H9 (cell line): ENCODE measurements around the gene PDCD11. TPM values are rescaled to one million over a fixed set of nuclear protein-coding genes. Genes with fewer than 3 reads are reported as not detected.

Experiments used
- DNase-seq: peaks from one replicate; pipeline ENCODE4 v3.0.0-alpha.2; 2017
- H2AFZ ChIP-seq: one replicate; pipeline ENCODE4 v1.6.1; 2013; ENCODE audit warnings: mild to moderate bottlenecking, low read length, control low read depth, moderate library complexity
- H2AK5ac ChIP-seq: 2 replicates; pipeline ENCODE4 v1.6.1; 2013; ENCODE audit warnings: low read length, control low read depth, mixed read lengths; ENCODE audit not compliant: insufficient read length
- H2BK120ac ChIP-seq: one replicate; pipeline ENCODE4 v1.6.1; 2013; ENCODE audit warnings: low read depth, mild to moderate bottlenecking, low read length, control low read depth, inconsistent platforms; ENCODE audit not compliant: poor library complexity, severe bottlenecking
- H2BK12ac ChIP-seq: 2 replicates; pipeline ENCODE4 v1.6.1; 2013; ENCODE audit warnings: low read length, control low read depth, mixed read lengths, low read depth; ENCODE audit not compliant: insufficient read length
- H2BK15ac ChIP-seq: 2 replicates; pipeline ENCODE4 v1.6.1; 2013; ENCODE audit warnings: low read depth, low read length, control low read depth
- H2BK20ac ChIP-seq: one replicate; pipeline ENCODE4 v1.6.1; 2013; ENCODE audit warnings: low read depth, mild to moderate bottlenecking, low read length, control low read depth, inconsistent platforms; ENCODE audit not compliant: poor library complexity, severe bottlenecking
- H2BK5ac ChIP-seq: 2 replicates; pipeline ENCODE4 v1.6.1; 2013; ENCODE audit warnings: low read length, control low read depth, mixed read lengths; ENCODE audit not compliant: insufficient read length
- H3K14ac ChIP-seq: 2 replicates; pipeline ENCODE4 v1.6.1; 2013; ENCODE audit warnings: low read length, control low read depth; ENCODE audit not compliant: insufficient read depth
- H3K18ac ChIP-seq: 2 replicates; pipeline ENCODE4 v1.6.1; 2013; ENCODE audit warnings: low read depth, mild to moderate bottlenecking, mixed read lengths, low read length, control low read depth; ENCODE audit not compliant: insufficient read length
- H3K23ac ChIP-seq: 2 replicates; pipeline ENCODE4 v1.6.1; 2013; ENCODE audit warnings: low read length, control low read depth, mixed read lengths, low read depth; ENCODE audit not compliant: insufficient read length
- H3K23me2 ChIP-seq: 2 replicates; pipeline ENCODE4 v1.6.1; 2013; ENCODE audit warnings: low read depth, mild to moderate bottlenecking, mixed read lengths, low read length, control low read depth; ENCODE audit not compliant: insufficient read length, poor library complexity, severe bottlenecking
- H3K27ac ChIP-seq: 2 replicates; pipeline ENCODE4 v1.5.1; 2013; ENCODE audit warnings: low read length, control low read depth, mixed read lengths, low read depth; ENCODE audit not compliant: insufficient read length
- H3K27me3 ChIP-seq: 2 replicates; pipeline ENCODE4 v1.6.1; 2013; ENCODE audit warnings: low read length, control low read depth, inconsistent platforms; ENCODE audit not compliant: insufficient read depth
- H3K4ac ChIP-seq: 2 replicates; pipeline ENCODE4 v1.6.1; 2013; ENCODE audit warnings: low read depth, mild to moderate bottlenecking, control low read depth, inconsistent platforms, low read length, moderate library complexity
- H3K4me1 ChIP-seq: 2 replicates; pipeline ENCODE4 v1.6.1; 2013; ENCODE audit warnings: low read length, control low read depth, inconsistent platforms; ENCODE audit not compliant: insufficient read depth
- H3K4me2 ChIP-seq: 2 replicates; pipeline ENCODE4 v1.6.1; 2013; ENCODE audit warnings: low read length, control low read depth, mixed read lengths; ENCODE audit not compliant: insufficient read length, insufficient read depth
- H3K56ac ChIP-seq: 2 replicates; pipeline ENCODE4 v1.6.1; 2013; ENCODE audit warnings: low read depth, mild to moderate bottlenecking, mixed read lengths, low read length, control low read depth; ENCODE audit not compliant: insufficient read length
- H3K79me1 ChIP-seq: 2 replicates; pipeline ENCODE4 v1.6.1; 2013; ENCODE audit warnings: low read depth, mild to moderate bottlenecking, moderate library complexity, low read length, control low read depth, inconsistent platforms; ENCODE audit not compliant: insufficient read depth, poor library complexity, severe bottlenecking
- H3K79me2 ChIP-seq: 2 replicates; pipeline ENCODE4 v1.6.1; 2013; ENCODE audit warnings: low read length, control low read depth, inconsistent platforms; ENCODE audit not compliant: insufficient read depth
- H3K9ac ChIP-seq: 2 replicates; pipeline ENCODE4 v1.6.1; 2013; ENCODE audit warnings: low read length, control low read depth, mixed read lengths; ENCODE audit not compliant: insufficient read length; ENCODE audit errors: extremely low read depth
- H3K9me3 ChIP-seq: one replicate; pipeline ENCODE4 v1.6.1; 2013; ENCODE audit warnings: low read depth, low read length, inconsistent platforms; ENCODE audit not compliant: control insufficient read depth
- H3T11ph ChIP-seq: one replicate; pipeline ENCODE4 v1.6.1; 2013; ENCODE audit warnings: mild to moderate bottlenecking, low read length, control low read depth, inconsistent platforms
- H4K20me1 ChIP-seq: one replicate; pipeline ENCODE4 v1.6.1; 2013; ENCODE audit not compliant: control insufficient read depth, insufficient read length, insufficient read depth
- H4K5ac ChIP-seq: 2 replicates; pipeline ENCODE4 v1.6.1; 2013; ENCODE audit warnings: low read depth, mild to moderate bottlenecking, mixed read lengths, low read length, control low read depth; ENCODE audit not compliant: insufficient read length
- H4K8ac ChIP-seq: replicated peaks from 2 replicates; pipeline ENCODE4 v1.6.1; 2013; ENCODE audit warnings: low read length, control low read depth, mixed read lengths, low read depth; ENCODE audit not compliant: insufficient read length
- H4K91ac ChIP-seq: 2 replicates; pipeline ENCODE4 v1.6.1; 2013; ENCODE audit warnings: low read depth, mild to moderate bottlenecking, moderate library complexity, mixed read lengths, low read length, control low read depth; ENCODE audit not compliant: insufficient read length
- H3K27ac Mint-ChIP-seq, 3 experiments: 2 replicates in 2 of 3; 3 replicates in 1 of 3; pipeline ENCODE4 v1.8.0; 2020 to 2021; ENCODE audit warnings: mixed read lengths in 3 of 3, mild to moderate bottlenecking in 1 of 3, moderate library complexity in 1 of 3
- H3K27me3 Mint-ChIP-seq: 2 replicates; pipeline ENCODE4 v1.8.0; 2021; ENCODE audit warnings: low read depth, mild to moderate bottlenecking, moderate library complexity, mixed read lengths
- H3K36me3 Mint-ChIP-seq, 3 experiments: 2 replicates in 2 of 3; 3 replicates in 1 of 3; pipeline ENCODE4 v1.8.0; 2020 to 2021; ENCODE audit warnings: low read depth in 3 of 3, mixed read lengths in 3 of 3; ENCODE audit not compliant: insufficient read depth in 1 of 3
- H3K4me1 Mint-ChIP-seq, 2 experiments: 2 replicates each; pipeline ENCODE4 v1.8.0; 2020; ENCODE audit warnings: mixed read lengths in 2 of 2
- H3K4me3 Mint-ChIP-seq, 2 experiments: 2 replicates in 1 of 2; 3 replicates in 1 of 2; pipeline ENCODE4 v1.8.0; 2020 to 2021; ENCODE audit warnings: mild to moderate bottlenecking in 2 of 2, mixed read lengths in 2 of 2, moderate library complexity in 1 of 2
- H3K9me3 Mint-ChIP-seq, 2 experiments: 2 replicates in 1 of 2; 3 replicates in 1 of 2; pipeline ENCODE4 v1.8.0; 2020; ENCODE audit warnings: mild to moderate bottlenecking in 2 of 2, mixed read lengths in 2 of 2, moderate library complexity in 1 of 2
- WGBS: extraction: QIAGEN DNeasy Blood & Tissue Kit; methylation state at CpG from one replicate; pipeline ENCODE4 v1.1.7; 2013; ENCODE audit warnings: missing lambda C conversion rate, low lambda C conversion rate, mixed read lengths; ENCODE audit not compliant: insufficient read length; ENCODE audit errors: extremely low coverage; 5-methylcytosine and 5-hydroxymethylcytosine counted together
- total RNA-seq: library from RNA; stranded (reverse); gene quantifications from 2 replicates; pipeline ENCODE4 v1.2.1, GENCODE V29; 2021
- TF ChIP-seq, protein P1 (sequence below): fragments of 200-600 bp; sonication (generic); conservative IDR thresholded peaks from 3 replicates; pipeline ENCODE4 v1.8.0; 2021; ENCODE audit warnings: antibody characterized with exemption, mild to moderate bottlenecking

PDCD11 gene
- total RNA-seq, 1 experiment from 2014 or later: 99.5 TPM

GRCh38 chr10:103447187-103447586 lies 50.8 kb downstream of the PDCD11 start:
- Histone ChIP-seq H2BK5ac (no peak overlapping the region), H3K23ac (no peak overlapping the region)
- WGBS: no CpG with 5 or more reads among the region's 23 CpGs

More at GRCh38 chr10:103447187-103447586, 50.8 kb downstream of the PDCD11 start:
- no peaks in the 10 kb centered on the region for H4K20me1 ChIP-seq
- H3K27ac Mint-ChIP-seq: no peak overlapping the region
- H3K27ac ChIP-seq: no peak overlapping the region
- H3K27me3 Mint-ChIP-seq: no peaks in the 10 kb centered on the region
- H3K27me3 ChIP-seq: no peaks in the 10 kb centered on the region
- H3K18ac ChIP-seq: no peak overlapping the region
- no peak overlapping the region for H3K14ac ChIP-seq
- H4K91ac ChIP-seq: no peak overlapping the region
- DNase-seq: no peak
- peaks cover 35 to 68% (median 60%) of the 10 kb centered on the region in 3 experiments for H3K36me3 Mint-ChIP-seq
- no peaks in the 10 kb centered on the region for H3K9me3 ChIP-seq
- no peak overlapping the region for H3K9ac ChIP-seq
- H3K4me1 ChIP-seq: no peaks in the 10 kb centered on the region
- no peak overlapping the region for H2AFZ ChIP-seq
- H2BK12ac ChIP-seq: no peak overlapping the region
- TF ChIP-seq, protein P1, sequence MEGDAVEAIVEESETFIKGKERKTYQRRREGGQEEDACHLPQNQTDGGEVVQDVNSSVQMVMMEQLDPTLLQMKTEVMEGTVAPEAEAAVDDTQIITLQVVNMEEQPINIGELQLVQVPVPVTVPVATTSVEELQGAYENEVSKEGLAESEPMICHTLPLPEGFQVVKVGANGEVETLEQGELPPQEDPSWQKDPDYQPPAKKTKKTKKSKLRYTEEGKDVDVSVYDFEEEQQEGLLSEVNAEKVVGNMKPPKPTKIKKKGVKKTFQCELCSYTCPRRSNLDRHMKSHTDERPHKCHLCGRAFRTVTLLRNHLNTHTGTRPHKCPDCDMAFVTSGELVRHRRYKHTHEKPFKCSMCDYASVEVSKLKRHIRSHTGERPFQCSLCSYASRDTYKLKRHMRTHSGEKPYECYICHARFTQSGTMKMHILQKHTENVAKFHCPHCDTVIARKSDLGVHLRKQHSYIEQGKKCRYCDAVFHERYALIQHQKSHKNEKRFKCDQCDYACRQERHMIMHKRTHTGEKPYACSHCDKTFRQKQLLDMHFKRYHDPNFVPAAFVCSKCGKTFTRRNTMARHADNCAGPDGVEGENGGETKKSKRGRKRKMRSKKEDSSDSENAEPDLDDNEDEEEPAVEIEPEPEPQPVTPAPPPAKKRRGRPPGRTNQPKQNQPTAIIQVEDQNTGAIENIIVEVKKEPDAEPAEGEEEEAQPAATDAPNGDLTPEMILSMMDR: no peak
- H2BK15ac ChIP-seq: no peak overlapping the region
- H4K8ac ChIP-seq: no peak overlapping the region
- H3K4me2 ChIP-seq: no peak overlapping the region
- H3K23me2 ChIP-seq: no peaks in the 10 kb centered on the region
- no peaks in the 10 kb centered on the region for H3K9me3 Mint-ChIP-seq
- H3K56ac ChIP-seq: no peak overlapping the region
- H2BK120ac ChIP-seq: no peak overlapping the region
- H3K4me1 Mint-ChIP-seq: peaks cover 4 to 7% of the 10 kb centered on the region in 2 experiments; a peak in 3 of 4 replicates
- no peak overlapping the region for H3K4ac ChIP-seq
- H3K79me2 ChIP-seq: no peaks in the 10 kb centered on the region
- H3K4me3 Mint-ChIP-seq: no peak overlapping the region
- no peaks in the 10 kb centered on the region for H3K79me1 ChIP-seq
- no peak overlapping the region for H4K5ac ChIP-seq
- H2BK20ac ChIP-seq: no peak overlapping the region
- no peak overlapping the region for H2AK5ac ChIP-seq
- H3T11ph ChIP-seq: no peak overlapping the region
